BLaER1 (cell line): ENCODE measurements around the gene NR2F6.
"Not testable (repeated sequence)": the region's sequence is repeated elsewhere in the genome, so short reads cannot be mapped to it uniquely, and the experiment has no call there.

Experiments used
- H3K27ac ChIP-seq: shearing (Covaris generic); formaldehyde crosslinking; 2 replicates; pipeline ENCODE4 v1.8.1; 2022
- H3K27me3 ChIP-seq: shearing (Covaris generic); formaldehyde crosslinking; 2 replicates; pipeline ENCODE4 v1.8.1; 2022
- H3K36me3 ChIP-seq: shearing (Covaris generic); formaldehyde crosslinking; 2 replicates; pipeline ENCODE4 v1.8.1; 2022
- H3K4me1 ChIP-seq: shearing (Covaris generic); formaldehyde crosslinking; 2 replicates; pipeline ENCODE4 v1.8.1; 2022
- H3K4me2 ChIP-seq: shearing (Covaris generic); formaldehyde crosslinking; 2 replicates; pipeline ENCODE4 v1.8.1; 2022
- H3K4me3 ChIP-seq: shearing (Covaris generic); formaldehyde crosslinking; 2 replicates; pipeline ENCODE4 v1.8.1; 2022
- H3K9ac ChIP-seq: shearing (Covaris generic); formaldehyde crosslinking; 2 replicates; pipeline ENCODE4 v1.8.1; 2022
- H3K9me3 ChIP-seq: shearing (Covaris generic); formaldehyde crosslinking; 2 replicates; pipeline ENCODE4 v1.8.1; 2022
- H4K20me1 ChIP-seq: shearing (Covaris generic); formaldehyde crosslinking; 2 replicates; pipeline ENCODE4 v1.8.1; 2022
- Cebpa-rat ChIP-seq: shearing (Covaris generic); IDR thresholded peaks from 2 replicates; pipeline ENCODE4 v1.8.1; 2022

NR2F6 gene

GRCh38 chr19:17202249-17202648 lies 43.5 kb downstream of the NR2F6 start:
- Histone ChIP-seq H3K9me3 (no peaks in the 10 kb centered on the region), H3K4me1 (peaks cover 48% of the 10 kb centered on the region), H3K4me2 (no peak overlapping the region), H3K27me3 (no peaks in the 10 kb centered on the region), H3K9ac (no peak overlapping the region), H4K20me1 (peaks cover 6% of the 10 kb centered on the region; the same call in 1 of the 2 replicates), H3K4me3 (no peak overlapping the region), H3K27ac (no peak overlapping the region), H3K36me3 (peaks cover 99% of the 10 kb centered on the region)
- no peak for TF ChIP-seq Cebpa-rat

DNA sequence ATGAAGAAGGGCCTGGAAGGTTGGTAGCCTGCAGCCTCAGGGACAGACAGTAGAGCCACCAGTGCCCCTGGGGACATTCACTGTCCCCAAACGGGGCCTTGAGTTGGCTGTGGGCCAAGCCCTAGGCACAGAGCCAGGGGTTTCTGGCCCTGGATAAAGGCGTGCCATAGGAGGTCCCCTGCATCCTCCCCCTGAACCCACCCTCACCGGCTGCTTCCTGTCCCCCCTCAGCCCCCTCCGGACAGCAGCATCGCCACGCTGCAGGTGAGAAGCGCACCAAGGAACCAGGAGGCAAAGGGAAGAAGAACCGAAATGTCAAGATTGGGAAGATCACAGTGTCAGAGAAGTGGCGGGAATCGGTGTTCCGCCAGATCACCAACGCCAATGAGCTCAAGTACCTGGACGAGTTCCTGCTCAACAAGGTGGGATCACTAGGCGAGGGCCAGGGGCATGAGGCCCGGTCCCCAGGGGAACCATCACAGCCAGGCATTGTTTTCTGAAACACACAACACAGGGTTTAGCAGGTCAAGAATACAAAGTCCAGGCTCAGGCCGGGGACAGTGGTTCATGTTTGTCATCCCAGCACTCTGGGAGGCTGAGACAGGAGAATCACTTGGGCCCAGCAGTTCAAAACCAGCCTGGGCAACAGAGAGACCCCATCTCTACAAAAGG lies 45.2 kb downstream of the NR2F6 start:
- Histone ChIP-seq H3K4me2 (peak overlapping the region; percentile 25; the same call in 1 of the 2 replicates), H3K4me1 (peaks cover 32% of the 10 kb centered on the region), H3K9me3 (no peaks in the 10 kb centered on the region), H3K36me3 (peaks cover 97% of the 10 kb centered on the region), H3K27me3 (no peaks in the 10 kb centered on the region), H3K9ac (no peak overlapping the region), H3K4me3 (no peak overlapping the region), H3K27ac (no peak overlapping the region), H4K20me1 (no peaks in the 10 kb centered on the region; the same call in 1 of the 2 replicates)
- TF ChIP-seq Cebpa-rat = no peak

- no peaks in the 10 kb centered on the region for H3K9me3 ChIP-seq
- H3K4me1 ChIP-seq = peaks cover 25% of the 10 kb centered on the region
- H3K27me3 ChIP-seq = no peaks in the 10 kb centered on the region
- no peak for TF ChIP-seq Cebpa-rat
- no peak overlapping the region for H3K27ac ChIP-seq
- H3K9ac ChIP-seq = no peak overlapping the region
- peaks cover 97% of the 10 kb centered on the region for H3K36me3 ChIP-seq
- peak overlapping the region; percentile 39 for H3K4me2 ChIP-seq
- H3K4me3 ChIP-seq = no peak overlapping the region
- H4K20me1 ChIP-seq = no peaks in the 10 kb centered on the region
Observed at GRCh38 chr19:17197666-17198065, 48.1 kb downstream of the NR2F6 start.

DNA sequence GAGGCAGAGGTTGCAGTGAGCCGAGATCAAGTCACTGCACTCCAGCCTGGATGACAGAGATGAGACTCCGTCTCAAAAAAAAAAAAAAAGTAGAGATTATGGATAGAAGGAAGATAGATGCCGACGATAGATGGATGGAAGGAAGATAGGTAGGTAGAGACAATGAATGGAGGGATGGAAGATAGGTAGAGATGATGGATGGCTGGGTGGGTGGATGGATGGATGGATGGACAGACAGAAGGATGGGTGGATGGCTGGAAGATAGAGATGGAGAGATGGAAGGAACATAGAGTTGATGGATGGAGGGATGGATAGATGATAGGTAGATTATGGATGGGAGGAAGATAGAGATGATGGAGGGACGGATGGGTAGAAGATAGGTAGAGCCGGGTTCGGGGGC lies 49.1 kb downstream of the NR2F6 start:
- H3K36me3 ChIP-seq = peaks cover 97% of the 10 kb centered on the region
- H3K27ac ChIP-seq = no peak overlapping the region
- no peak overlapping the region for H3K9ac ChIP-seq
- H3K27me3 ChIP-seq = no peaks in the 10 kb centered on the region
- H3K4me2 ChIP-seq = no peak overlapping the region
- H3K4me1 ChIP-seq = peaks cover 30% of the 10 kb centered on the region
- H3K4me3 ChIP-seq = no peak overlapping the region
- no peak for TF ChIP-seq Cebpa-rat
- no peaks in the 10 kb centered on the region for H4K20me1 ChIP-seq
- no peaks in the 10 kb centered on the region for H3K9me3 ChIP-seq

- no peak for TF ChIP-seq Cebpa-rat
- H4K20me1 ChIP-seq = no peaks in the 10 kb centered on the region
Observed at GRCh38 chr19:17195106-17195505, 50.6 kb downstream of the NR2F6 start.

DNA sequence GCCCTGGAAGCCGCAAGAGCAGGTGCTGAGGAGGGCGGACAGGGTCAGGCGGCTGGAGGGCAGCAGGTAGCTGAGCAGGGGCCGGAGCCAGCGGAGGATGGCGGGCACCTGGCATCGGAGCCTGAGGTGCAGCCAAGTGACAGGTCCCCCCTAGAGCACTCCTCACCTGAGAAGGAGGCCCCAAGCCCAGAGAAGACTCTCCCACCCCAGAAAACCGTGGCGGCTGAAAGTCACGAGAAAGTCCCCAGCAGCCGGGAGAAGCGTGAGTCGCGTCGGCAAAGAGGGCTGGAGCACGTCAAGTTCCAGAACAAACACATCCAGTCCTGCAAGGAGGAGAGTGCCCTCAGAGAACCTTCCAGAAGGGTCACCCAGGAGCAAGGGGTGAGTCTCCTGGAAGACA lies 51.1 kb downstream of the NR2F6 start:
- no peak overlapping the region for H3K4me2 ChIP-seq
- H3K4me3 ChIP-seq = no peak overlapping the region
- H3K27ac ChIP-seq = no peak overlapping the region
- H4K20me1 ChIP-seq = no peaks in the 10 kb centered on the region
- no peak overlapping the region for H3K9ac ChIP-seq
- peaks cover 97% of the 10 kb centered on the region for H3K36me3 ChIP-seq
- no peak for TF ChIP-seq Cebpa-rat
- no peaks in the 10 kb centered on the region for H3K9me3 ChIP-seq
- no peaks in the 10 kb centered on the region for H3K27me3 ChIP-seq
- peaks cover 31% of the 10 kb centered on the region for H3K4me1 ChIP-seq

More at GRCh38 chr19:17195106-17195505, 50.6 kb downstream of the NR2F6 start:
- peaks cover 97% of the 10 kb centered on the region for H3K36me3 ChIP-seq
- no peak overlapping the region for H3K27ac ChIP-seq
- no peaks in the 10 kb centered on the region for H3K27me3 ChIP-seq
- H3K4me3 ChIP-seq = no peak overlapping the region
- H3K9me3 ChIP-seq = no peaks in the 10 kb centered on the region
- H3K4me1 ChIP-seq = peaks cover 36% of the 10 kb centered on the region
- H3K9ac ChIP-seq = no peak overlapping the region
- no peak overlapping the region for H3K4me2 ChIP-seq

GRCh38 chr19:17192751-17193150 lies 53.0 kb downstream of the NR2F6 start:
- H3K27me3 ChIP-seq = no peaks in the 10 kb centered on the region
- peaks cover 20% of the 10 kb centered on the region for H3K4me1 ChIP-seq
- H3K36me3 ChIP-seq = peaks cover 97% of the 10 kb centered on the region

GRCh38 chr19:17191736-17192135 lies 54.0 kb downstream of the NR2F6 start:
- H3K27ac ChIP-seq = 0 out of 2 replicates have a peak overlapping the region, but pooled peaks have one; percentile 26
- not testable (repeated sequence) for H4K20me1 ChIP-seq, H3K9me3 ChIP-seq, H3K4me3 ChIP-seq, H3K27me3 ChIP-seq
- peaks cover 15% of the 10 kb centered on the region for H3K4me1 ChIP-seq
- H3K4me2 ChIP-seq = peak overlapping the region; percentile 27; the same call in 1 of the 2 replicates
- 0 out of 2 replicates have a peak overlapping the region, but pooled peaks have one; percentile 6 for H3K9ac ChIP-seq
- peaks cover 98% of the 10 kb centered on the region for H3K36me3 ChIP-seq

More at GRCh38 chr19:17192751-17193150, 53.0 kb downstream of the NR2F6 start:
- H3K4me3 ChIP-seq = no peak overlapping the region
- no peak for TF ChIP-seq Cebpa-rat
- no peak overlapping the region for H3K27ac ChIP-seq
- H4K20me1 ChIP-seq = no peaks in the 10 kb centered on the region
- H3K9me3 ChIP-seq = no peaks in the 10 kb centered on the region
- no peak overlapping the region for H3K9ac ChIP-seq
- no peak overlapping the region for H3K4me2 ChIP-seq

- TF ChIP-seq Cebpa-rat = no peak
- no peak overlapping the region for H3K4me3 ChIP-seq
- peak overlapping the region; percentile 42; the same call in 1 of the 2 replicates for H3K27ac ChIP-seq
- peaks cover 71% of the 10 kb centered on the region for H3K36me3 ChIP-seq
- H3K4me2 ChIP-seq = peak overlapping the region; percentile 98; the same call in 1 of the 2 replicates
- no peaks in the 10 kb centered on the region for H3K9me3 ChIP-seq
- no peaks in the 10 kb centered on the region for H4K20me1 ChIP-seq
- H3K4me1 ChIP-seq = peaks cover 49% of the 10 kb centered on the region
- H3K9ac ChIP-seq = 0 out of 2 replicates have a peak overlapping the region, but pooled peaks have one; percentile 9
- no peaks in the 10 kb centered on the region for H3K27me3 ChIP-seq
Observed at GRCh38 chr19:17185590-17185989, 60.1 kb downstream of the NR2F6 start.

DNA sequence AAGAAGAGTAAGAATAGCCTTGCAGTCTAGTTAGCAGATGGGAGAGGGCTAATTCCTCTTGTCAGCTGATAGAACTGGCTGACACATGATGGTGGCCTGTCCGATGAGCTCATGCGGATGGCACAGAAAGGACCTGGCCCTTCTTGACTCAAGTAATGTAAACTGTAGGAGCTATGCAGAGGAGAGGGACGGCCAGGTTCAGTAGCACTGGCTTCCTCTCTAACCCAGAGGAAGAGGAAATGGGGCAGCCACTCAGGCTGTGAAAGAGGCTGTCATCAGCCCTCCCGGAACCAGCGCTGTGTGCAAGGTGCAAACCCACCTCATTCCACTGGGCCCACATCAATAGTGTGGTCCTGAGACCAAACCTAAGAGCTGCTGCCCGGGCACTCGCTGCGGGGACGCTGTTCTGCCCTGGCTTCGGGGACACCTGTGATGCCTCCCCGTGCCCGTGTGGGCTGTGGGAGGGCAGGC lies 61.3 kb downstream of the NR2F6 start:
- no peak for TF ChIP-seq Cebpa-rat
- Histone ChIP-seq H3K9me3 (no peaks in the 10 kb centered on the region), H3K36me3 (peaks cover 71% of the 10 kb centered on the region), H3K27ac (peak overlapping the region; percentile 89), H3K4me2 (peak overlapping the region; percentile 98), H4K20me1 (no peaks in the 10 kb centered on the region), H3K4me3 (peak overlapping the region; percentile 59), H3K27me3 (no peaks in the 10 kb centered on the region), H3K4me1 (peaks cover 49% of the 10 kb centered on the region), H3K9ac (peak overlapping the region; percentile 75)
